DMS79 treated with DMSO at 0.1 percent for 48 hours (cell line): ENCODE data around the gene DPEP2.
A peak's percentile ranks its signal among the peaks of the same experiment; 100 is the strongest.
"Not testable (repeated sequence)": the region's sequence is repeated elsewhere in the genome, so short reads cannot be mapped to it uniquely, and the experiment has no call there.

Experiments used
- DNase-seq: peaks from one replicate; lab custom pipeline; 2025; lab: John Stamatoyannopoulos, UW

The DPEP2 gene, protein sequence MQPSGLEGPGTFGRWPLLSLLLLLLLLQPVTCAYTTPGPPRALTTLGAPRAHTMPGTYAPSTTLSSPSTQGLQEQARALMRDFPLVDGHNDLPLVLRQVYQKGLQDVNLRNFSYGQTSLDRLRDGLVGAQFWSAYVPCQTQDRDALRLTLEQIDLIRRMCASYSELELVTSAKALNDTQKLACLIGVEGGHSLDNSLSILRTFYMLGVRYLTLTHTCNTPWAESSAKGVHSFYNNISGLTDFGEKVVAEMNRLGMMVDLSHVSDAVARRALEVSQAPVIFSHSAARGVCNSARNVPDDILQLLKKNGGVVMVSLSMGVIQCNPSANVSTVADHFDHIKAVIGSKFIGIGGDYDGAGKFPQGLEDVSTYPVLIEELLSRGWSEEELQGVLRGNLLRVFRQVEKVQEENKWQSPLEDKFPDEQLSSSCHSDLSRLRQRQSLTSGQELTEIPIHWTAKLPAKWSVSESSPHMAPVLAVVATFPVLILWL

DNA sequence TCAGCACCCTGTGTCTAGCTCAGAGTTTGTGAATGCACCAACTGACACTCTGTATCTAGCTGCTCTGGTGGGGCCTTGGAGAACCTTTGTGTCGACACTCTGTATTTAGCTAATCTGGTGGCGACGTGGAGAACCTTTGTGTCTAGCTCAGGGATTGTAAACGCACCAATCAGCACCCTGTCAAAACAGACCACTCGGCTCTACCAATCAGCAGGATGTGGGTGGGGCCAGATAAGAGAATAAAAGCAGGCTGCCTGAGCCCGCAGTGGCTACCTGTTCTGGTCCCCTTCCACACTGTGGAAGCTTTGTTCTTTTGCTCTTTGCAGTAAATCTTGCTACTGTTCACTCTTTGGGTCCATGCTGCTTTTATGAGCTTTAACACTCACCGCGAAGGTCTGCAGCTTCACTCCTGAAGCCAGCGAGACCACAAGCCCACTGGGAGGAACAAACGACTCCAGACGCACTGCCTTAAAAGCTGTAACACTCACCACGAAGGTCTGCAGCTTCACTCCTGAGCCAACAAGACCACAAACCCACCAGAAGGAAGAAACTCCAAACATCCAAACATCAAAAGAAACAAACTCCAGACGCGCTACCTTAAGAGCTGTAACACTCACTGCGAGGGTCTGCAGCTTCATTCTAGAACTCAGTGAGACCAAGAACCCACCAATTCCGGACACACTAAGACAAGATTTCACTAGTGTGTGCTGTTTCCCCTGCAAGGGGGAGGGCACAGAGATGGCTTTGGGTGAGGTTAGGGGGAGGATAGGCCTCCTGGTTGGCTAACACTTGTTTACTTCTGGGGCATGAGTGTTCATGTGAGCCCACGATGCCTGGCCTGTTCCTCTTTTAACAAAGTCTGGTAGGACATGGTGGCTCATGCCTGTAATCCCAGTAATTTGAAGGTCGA is at the start of gene DPEP2:
DPEP2 (minus strand) TSS at position 706 of the 910 bp plus-strand sequence. CDS start 6,272 bp downstream, outside the sequence.
- DNase-seq = not testable (repeated sequence)

DNA sequence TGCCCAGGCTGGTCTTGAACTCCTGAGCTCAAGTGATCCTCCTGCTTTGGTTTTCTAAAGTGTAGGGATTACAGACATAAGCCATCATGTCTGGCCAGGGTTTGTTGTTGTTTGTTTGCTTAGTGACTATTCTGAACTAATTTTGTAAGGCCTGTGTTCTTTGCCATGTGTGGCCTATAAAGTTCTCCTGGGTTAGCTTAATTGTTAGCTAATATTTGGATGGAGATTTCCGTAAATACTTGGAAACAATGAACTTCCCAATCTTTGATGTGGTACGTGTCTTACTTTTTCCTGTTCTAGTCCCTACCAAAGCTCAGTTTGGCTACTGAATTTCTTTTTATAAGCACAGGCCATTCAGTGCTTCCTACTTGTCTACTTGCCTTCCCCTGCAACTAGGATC is 48.7 kb upstream of the DPEP2 start:
- no peak for DNase-seq

DNA sequence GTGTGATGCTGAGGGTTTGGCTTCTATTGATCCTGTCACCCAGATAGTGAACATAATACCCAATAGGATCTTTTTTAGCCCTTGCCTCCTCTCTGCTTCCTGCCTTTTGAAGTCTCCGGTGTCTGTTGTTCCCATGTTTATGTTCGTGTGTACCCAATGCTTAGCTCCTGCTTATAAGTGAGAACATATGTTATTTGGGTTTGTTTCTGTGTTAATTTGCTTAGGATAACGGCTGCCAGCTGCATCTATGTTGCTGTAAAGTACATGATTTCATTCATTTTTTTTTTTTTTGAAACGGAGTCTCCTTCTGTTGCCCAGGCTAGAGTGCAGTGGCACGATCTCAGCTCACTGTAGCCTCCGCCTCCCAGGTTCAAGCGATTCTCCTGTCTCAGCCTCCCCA is 46.8 kb upstream of the DPEP2 start:
- no peak for DNase-seq

DNA sequence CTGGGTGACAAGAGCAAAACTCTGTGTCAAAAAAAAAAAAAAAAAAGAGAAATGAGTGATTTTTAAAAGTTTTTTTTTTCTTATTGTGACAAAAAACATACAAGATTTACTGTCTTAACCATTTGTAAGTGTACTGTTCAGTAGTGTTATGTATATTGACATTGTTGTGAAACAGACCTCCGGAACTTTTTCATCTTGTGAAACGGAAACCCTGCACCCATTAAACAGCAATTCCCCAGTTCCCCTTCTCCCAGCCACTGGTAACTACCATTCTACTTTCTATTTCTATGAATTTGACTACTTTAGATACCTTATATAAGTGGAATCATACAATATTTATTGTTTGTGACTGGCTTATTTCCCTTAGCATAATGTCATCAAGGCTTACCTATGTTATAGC is 42.5 kb upstream of the DPEP2 start:
- no peak for DNase-seq

DNA sequence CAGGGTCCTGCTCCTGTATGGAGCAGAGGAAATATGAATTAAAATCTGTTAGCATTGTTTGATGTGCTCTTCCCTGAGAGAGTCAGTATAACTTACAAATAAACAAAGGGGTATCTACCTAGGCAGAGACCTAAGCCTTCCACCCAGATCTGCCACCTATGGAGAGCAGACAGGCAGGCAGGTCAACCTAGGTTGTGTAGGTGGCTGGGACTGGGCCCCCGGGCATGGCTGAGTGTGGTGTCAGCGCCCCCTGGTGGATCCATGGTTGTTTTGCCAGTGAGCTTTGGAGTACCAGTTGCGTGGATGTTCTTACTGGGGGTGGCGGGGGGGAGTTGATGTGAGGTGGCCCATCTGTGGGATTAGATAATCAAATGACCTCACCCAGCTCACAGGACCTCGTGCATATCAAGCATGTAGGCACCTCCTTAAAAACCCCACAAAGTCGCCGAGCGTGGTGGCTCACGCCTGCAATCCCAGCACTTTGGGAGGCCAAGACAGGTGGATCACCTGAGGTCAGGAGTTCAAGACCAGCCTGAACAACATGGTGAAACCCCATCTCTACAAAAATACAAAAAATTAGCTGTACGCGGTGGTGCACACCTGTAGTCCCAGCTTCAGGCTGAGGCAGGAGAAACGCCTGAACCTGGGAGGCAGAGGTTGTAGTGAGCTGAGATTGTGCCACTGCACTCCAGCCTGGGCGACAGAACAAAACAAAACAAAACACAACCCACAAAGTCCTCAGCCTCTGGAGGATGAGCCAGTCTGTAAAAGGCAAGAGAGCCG is 41.4 kb upstream of the DPEP2 start:
- peak; percentile 47 for DNase-seq

DNA sequence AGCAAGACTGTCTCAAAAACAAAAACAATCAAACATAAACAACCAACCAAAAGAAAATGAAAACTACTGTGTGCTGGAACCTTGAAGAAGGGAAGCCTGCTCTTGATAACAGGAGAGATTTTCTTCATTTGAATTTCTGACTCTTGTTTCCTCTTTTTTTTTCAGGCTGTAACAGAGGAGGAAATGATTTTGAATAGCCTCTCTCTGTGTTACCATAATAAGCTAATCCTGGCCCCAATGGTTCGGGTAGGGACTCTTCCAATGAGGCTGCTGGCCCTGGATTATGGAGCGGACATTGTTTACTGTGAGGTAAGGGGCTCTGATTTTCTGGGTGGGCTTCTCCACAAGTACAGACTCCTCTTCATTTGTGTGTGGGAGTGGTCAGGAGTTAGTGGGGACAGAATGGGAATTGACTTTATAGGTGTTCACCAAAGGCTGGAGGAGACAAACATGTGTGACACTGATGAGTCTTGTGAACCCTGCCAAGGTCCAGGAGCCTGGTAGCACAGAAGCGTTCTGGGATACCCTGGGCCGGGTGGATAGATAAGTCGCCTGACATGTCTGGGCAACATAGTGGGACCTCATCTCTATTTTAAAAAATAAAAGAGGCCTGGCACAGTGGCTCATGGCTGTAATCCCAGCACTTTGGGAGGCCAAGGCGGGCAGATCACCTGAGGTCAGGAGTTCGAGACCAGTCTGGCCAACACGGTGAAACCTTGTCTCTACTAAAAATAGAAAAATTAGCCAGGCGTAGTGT is 38.7 kb upstream of the DPEP2 start:
- no peak for DNase-seq

DNA sequence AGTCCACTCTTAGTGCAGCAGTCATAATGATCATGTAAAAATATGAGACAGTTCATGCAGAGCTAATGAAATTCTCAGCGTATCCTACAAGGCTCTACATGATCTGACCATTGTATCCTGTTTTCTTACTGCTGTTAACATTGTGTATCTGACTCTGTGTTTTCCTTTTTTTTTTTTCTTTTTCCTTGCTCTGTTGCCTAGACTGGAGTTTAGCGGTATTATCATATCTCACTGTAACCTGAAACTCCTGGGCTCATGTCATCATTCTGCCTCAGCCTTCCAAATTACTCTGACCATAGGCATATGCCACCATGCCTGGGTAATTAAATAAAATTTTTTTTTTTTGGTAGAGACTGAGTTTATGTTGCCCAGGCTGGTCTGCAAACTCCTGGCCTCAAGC is 35.9 kb upstream of the DPEP2 start:
- no peak for DNase-seq

DNA sequence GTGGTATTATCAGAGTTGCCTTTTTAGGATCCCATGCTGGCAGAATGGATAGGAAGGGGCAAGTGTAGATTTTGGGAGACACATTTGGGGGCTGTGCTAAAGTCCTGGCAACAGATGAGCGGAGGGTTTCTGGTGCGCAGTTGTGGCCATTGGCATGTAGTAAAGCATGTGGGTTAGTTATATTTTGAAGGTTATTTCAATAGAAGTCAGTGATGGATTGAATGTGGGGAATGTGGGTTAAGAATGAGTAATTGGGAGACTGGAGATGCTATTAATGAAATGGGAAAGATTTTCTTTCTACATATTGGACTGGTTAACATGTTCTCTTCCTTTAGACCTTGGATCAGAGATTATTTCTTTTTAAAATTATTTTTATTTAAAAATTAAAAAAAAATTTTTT is 33.8 kb upstream of the DPEP2 start:
- DNase-seq = no peak

DNA sequence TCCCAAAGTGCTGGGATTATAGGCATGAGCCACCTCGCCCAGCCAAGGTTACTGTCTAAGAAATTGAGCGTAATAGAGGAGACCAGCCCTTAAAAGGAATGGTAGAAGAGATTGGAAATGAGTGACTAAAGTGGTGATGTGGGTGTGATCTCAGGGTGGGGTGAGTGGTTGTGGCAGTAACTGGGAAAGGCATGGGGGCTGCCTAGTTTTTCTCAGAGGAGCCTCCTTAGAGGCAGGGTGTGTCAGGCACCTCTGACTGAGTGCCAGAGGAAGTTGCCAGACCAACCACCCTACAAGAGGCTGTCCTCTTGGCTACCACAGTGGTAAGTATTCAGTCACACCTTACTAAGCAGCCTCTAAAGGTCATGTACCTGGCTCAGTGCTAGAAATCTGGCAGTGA is 32.7 kb upstream of the DPEP2 start:
- DNase-seq = peak; percentile 26

DNA sequence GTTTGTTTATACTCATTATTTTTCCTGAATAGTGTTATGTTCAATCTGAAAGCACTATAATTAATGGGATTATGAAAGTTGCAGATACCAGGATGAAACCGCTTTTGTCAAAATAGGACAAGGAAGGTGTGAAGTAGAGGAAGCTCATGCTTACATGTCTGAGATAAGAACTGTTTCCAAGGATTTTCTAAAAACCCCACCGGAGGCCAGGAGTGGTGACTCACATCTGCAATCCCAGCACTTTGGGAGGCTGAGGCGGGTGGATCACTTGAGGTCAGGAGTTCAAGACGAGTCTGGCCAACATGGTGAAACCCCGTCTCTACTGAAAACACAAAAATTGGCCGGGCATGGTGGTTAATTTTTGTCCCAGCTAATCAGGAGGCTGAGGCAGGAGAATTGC is 30.8 kb upstream of the DPEP2 start:
- not testable (repeated sequence) for DNase-seq

DNA sequence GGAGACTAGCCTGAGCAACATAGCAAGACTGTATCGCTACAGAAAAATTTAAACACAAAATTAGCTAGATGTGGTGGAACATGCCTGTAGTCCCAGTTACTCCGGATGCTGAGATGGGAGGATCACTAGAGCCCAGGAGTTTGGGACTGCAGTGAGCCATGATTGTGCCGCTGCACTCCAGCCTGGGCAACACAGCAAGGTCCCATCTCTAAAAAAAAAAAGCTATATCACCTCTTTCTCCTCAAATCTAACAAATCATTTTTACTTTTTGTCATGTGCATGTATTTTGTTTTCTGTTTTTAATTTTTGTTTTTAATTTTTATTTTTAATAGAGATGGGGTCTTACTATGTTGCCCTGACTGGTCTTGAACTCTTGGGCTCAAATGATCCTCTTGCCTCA is 29.7 kb upstream of the DPEP2 start:
- DNase-seq = no peak

DNA sequence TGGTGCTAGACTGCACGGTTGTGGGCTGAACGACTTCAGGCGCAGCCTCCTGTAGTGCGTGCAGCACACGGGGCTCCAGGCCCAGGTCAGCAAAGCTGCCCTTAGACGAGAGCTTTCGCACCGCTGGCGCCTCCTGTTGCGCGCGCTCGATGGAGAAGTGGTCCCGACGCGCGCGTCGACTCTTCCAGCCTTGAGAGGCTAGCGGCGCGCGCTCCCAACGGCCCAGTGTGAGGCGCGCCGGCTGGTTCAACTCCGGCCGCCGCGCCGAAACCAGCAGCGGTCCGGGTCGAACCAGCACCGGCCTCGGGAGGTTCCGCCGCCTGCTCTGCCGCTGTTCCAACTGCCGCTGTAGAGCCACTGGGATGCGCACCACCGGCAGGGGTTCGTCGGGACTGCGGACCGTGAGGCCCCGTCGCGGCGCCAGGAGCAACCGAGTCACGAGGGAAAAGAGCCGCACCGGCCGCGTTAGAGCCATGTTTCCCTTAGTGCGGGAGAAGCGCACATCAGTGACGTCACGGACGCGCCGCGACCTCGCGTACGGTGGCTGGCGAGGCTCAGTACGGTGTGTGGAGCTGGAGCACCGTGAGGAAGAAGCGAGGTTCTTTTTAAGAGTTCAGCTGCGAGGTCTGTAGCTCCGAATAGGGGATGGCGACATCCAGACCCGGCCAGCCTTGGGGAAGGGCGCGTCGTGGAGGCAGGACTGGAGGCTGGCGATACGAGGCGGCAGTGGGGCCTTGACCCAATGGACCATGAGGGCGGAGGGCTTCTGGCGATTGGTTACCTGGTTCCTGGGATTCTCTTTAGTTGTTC is 23.6 kb upstream of the DPEP2 start, which contains the start of the genes DDX28 and DUS2:
DDX28 (minus strand) TSS at position 505 of the 810 bp plus-strand sequence; CDS start at position 475, 30 bp downstream.
DUS2 (plus strand) TSS at position 557 of the 810 bp plus-strand sequence. CDS start 14,740 bp downstream, outside the sequence.
- DNase-seq = peak; percentile 50

DNA sequence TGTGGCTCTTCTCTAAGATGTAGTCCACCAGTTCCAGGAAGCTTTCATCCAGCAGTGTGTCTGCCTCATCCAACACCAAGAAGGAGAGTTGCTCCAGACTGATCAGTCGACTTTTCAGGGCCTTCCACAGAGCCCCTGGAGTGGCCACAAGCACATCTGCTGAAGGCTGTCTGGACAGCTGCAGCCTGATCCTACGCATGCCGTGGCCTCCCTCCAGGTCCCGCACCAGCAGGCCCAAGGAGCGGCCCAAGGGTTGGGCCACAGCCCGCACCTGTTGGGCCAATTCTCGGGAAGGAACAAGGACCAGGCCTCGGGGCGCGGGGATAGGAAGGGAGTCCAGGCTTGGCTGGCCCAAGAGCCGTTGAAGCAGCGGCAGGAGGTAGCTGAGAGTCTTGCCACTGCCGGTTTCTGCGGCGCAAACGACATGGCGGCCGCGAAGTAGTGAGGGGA is 23.0 kb upstream of the DPEP2 start:
- DNase-seq = no peak

DNA sequence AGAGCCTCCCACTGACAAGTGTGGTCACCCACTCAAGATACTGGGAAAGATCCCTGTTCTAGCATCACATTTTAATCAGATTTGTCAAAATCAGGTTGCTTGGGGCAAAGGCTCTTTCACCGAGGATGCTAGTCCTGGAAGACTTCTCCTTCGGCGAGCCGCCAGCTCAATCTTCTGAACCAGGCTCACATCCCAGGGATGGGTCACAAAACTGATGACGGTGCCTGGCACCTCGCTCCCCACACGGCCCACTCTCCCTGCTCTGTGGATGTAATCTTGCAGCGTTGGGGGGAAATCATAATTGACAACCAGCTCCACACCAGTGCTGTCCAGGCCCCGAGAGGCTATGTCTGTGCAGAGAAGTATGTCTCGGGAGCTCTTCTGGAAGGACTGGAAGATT is 22.2 kb upstream of the DPEP2 start:
- no peak for DNase-seq

DNA sequence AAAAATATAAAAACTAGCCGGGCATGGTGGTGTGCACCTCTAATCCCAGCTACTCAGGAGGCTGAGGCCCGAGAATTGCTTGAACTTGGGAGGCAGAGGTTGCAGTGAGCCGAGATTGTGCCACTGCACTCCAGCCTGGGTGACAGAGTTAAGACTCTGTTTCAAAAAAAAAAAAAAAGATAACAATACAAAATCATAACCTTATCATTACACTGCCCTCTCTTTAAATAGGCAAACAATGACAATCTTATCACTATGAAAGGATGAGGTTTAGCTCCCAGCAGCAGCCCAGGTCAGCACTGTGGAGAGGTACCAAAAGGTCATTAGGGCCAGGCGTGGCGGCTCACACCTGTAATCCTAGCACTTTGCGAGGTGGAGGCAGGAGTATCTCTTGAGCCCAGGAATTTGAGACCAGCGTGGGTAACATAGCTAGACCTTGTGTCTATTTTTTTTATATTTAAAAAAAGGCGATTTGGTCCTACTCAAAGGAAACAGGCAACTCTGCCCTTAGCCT is 19.9 kb upstream of the DPEP2 start:
- DNase-seq = no peak

DNA sequence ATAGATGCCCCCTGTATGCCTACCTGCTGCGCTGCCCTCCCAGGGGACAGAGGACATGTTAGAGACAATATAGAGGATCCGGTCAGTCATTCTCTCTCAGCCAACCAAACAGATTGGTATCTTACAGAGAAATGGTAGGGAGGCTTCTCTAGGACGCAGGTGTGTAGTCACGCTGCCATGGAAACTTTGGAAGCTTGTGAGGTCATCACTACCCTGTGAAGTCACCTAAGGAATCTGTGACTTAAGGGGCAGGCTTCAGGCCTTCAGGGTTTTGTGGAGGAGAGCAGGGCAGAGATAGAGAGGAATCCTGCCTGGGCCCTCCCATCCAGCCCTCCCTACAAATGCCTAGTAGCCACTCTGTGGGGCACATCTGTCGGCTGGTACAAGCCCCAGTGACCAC is 16.4 kb upstream of the DPEP2 start, which contains the start of gene DPEP2NB:
DPEP2NB (minus strand) TSS at position 231 of the 400 bp plus-strand sequence; CDS start at position 90, 141 bp downstream.
- no peak for DNase-seq

DNA sequence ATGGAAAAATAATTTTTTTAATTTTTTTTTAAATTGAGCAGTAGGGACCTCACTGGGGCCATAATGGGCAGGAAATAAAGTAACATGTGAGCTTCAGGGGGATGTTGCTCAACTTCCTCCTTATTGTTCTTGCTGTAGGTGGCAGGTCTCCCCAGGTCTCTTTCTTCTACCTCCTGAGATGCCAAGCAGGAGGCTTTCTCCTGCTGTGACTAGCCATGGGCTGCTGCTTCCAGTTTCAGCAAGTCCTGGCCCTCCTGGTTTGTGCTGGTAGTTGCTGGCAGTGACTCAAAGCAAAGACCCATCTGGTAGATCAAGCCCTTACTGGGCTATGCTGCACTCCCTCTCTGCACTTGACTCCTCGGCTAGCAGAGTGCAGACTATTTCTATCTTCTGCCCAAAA is 14.2 kb upstream of the DPEP2 start:
- no peak for DNase-seq

DNA sequence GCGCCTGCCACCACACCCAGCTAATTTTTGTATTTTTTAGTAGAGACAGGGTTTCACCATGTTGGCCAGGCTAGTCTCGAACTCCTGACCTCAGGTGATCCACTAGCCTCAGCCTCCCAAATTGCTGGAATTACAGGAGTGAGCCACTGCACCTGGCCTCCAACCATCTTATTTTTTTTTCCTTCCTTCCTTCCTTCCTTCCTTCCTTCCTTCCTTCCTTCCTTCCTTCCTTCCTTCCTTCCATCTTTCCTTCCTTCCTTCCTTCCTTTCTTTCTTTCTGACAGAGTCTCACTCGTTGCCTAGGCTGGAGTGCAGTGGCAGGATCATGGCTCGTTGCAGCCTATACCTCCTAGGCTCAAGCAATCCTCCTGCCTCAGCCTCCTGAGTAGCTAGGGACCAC is 10.6 kb upstream of the DPEP2 start:
- DNase-seq = not testable (repeated sequence)

DNA sequence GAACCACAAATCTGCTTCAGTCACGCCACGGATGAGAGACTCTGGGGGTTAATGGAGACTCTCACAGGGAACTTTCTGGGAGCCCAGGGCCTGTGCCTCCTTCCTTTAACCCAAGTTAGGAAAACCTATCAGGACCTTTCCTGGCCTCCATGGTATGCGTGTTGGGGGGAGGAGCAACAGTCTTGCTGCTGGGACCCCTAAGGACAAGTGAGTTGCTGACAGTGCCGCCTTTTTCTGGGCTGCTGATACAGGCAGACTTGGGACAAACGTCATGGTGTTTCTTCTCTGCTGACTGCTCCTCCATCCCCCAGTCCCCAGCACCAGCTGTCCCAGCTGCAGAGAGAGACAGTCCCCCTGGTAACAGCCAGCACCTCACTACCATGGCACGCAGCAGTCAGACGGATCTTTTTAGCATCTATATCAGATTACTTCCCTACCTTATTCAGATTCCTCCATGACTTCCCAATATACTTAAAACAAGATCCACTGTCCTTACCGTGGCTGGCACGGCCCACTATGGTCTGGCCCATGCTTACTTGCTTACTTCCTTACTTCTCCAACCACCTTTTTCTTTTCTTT is 10.0 kb upstream of the DPEP2 start:
- DNase-seq = no peak
